Activated CD4-positive, CD25-positive, alpha-beta regulatory T cell treated with anti-CD3 and anti-CD28 coated beads, Interleukin-2, amount 50 U/mL, for 24 hours (primary cell): ENCODE results near the gene CCDC8.
"Not testable (repeated sequence)": the region's sequence is repeated elsewhere in the genome, so short reads cannot be mapped to it uniquely, and the experiment has no call there.

ENCODE experiments used
- ATAC-seq, 2 donors: fragments of 150-1000 bp; cut with Tn5 transposase; one replicate each; pipeline ENCODE4 v1.10.0; 2021; ENCODE audit warnings: mild to moderate bottlenecking in 1 of 2, moderate library complexity in 1 of 2

Gene CCDC8

GRCh38 chr19:46402725-46403124, 10.6 kb downstream of the CCDC8 start:
- no peak for ATAC-seq

GRCh38 chr19:46397801-46398479, 15.4 kb downstream of the CCDC8 start:
- ATAC-seq, result not testable (repeated sequence)

GRCh38 chr19:46394402-46394797, 19.0 kb downstream of the CCDC8 start:
- ATAC-seq, result peak in 1 of 2 donors; percentile 12

DNA sequence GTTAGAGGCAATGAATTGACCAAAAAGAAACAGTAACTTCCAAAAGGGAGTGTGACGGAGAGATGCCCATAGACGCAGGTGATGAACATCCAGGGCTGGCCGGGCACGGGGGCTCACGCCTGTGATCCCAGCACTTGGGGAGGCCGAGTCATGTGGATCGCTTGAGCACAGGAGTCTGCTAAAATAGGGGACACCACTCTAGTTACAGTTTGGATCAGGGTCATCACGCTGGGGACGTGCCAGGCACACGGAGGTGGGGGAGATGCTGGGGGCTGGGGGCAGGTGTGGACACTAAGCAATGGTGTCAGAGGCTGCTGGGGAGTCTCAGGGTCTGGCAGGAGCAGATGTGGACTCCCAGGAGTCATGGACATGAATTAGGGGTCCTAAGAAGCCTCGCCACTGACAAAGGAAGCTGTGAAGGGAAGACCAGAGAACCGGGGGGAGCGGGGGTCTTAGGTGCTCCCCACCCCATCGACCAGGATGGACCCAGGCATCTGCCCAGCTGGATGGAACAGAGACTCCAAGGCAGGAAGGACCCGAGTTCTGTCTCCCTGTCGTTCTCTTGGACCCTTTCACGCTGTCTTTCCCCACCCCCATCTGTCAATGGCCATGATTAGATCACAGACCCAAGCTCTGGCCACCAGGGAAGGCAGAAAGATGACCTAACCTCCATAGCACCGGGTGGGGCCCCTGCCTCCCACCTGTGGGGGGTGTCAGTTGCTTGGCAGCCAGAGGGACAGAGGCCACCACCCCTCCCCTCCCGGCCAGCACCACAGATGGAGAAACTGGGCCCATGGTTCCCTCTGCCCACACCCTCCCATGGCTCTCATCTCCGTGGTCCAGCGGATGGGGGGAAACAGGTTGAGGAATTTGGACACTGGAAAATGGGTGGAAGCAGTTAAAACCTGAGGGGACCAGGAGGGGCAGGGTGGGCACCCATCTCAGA, 19.6 kb downstream of the CCDC8 start:
- ATAC-seq, result peak in 1 of 2 donors; percentile 5

DNA sequence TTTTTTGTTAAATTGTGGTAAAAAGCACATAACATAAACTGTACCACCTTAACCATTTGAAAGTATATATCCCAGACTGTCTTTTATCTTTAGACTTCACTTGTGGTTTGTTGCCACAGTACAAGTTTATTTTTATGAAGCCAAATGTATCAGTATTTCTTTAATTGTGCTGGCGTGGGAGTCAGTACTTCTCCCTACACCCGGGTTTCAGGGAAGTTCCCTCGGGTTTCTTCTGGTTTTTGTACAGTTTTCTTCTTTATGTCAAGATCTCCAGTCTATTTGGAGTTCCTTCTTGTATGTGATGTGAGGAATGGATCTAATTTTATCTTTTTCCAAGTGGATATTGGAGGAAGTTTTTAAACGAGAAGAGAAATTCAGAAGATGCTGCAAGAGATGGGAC, 20.5 kb downstream of the CCDC8 start:
- no peak for ATAC-seq

DNA sequence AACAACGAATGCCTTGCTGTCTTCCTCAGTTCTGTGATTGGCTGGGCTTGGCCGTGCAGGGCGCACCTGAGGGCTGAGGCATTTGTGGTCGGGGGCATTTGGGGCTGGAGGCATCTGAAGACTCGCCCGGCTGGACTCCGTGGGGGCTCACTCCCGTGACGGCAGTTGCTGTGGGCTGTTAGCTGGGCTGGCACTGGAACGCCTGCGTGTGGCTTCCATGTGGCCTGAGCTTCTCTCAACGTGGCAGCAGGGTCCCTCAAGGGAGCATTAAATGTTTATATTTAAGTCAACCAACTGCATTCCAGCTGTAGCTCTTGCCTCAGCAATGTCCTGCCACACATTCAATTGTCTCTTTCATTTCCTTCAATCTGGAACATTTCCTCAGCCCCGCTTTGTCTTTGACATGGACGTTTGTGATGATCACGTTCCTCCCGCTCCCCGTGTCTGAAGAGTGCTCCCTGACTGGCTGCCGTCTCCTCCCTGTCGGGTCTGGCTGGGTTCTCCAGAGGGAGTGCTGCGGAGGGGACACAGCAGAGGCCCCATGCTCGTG, 21.0 kb downstream of the CCDC8 start:
- no peak for ATAC-seq

GRCh38 chr19:46391296-46392251, 21.8 kb downstream of the CCDC8 start:
- no peak for ATAC-seq

DNA sequence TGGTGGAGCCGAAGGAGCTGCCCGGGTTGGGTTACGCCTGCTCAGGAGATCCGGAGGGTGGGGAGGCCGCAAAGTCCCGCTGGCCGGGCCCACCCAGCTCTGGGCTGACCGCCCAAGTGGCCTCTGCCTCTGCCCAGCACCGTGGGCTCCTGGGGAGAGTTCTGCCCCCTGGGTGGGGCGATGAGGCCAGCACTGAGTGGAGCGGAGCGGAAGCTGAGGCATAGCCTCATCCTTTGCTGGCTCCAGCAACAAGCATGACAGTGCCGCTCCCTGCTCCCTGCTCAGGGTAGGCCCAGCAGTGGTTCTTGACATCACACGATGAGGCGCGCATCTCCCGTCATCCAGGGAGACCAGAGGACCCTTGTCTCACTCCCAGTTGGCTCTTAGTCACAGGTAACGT, 22.5 kb downstream of the CCDC8 start:
- no peak for ATAC-seq

DNA sequence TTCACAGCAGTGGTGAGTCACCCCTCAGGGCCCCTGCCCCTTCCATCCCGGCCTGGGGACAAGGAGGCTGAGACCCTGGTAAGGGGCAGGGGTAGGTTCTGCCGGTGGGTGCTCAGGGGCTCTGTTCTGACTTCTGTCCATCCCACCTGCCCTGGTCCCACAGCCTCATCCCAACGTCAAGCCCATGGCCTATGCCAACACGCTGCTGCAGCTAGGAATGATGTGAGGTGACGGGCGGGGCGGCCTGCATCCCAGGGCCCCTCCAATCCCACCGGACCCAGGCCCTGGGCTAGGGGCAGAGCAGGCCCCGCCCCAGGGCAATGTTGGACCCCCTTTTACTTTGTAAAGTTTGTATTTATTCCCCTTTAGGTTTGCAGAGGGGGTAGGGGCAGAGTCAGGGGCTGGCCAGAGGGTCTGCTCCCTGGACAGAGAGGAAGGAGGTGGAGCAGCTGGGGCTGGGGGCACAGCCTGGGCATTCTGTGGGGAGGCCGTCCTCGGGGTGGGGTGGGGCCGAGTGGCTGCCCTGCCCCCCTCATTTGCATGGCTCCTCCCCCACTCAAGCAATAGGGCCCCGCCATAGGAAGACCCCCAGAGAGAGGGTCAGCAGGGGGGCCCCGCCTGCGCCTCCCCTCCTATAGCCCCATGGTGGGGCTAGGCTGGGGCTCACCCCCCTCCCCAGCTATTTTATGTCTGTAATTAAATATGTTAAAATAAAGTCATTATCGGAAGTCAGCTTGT, 23.1 kb downstream of the CCDC8 start:
- no peak for ATAC-seq

GRCh38 chr19:46388311-46389095, 24.9 kb downstream of the CCDC8 start:
- no peak for ATAC-seq

DNA sequence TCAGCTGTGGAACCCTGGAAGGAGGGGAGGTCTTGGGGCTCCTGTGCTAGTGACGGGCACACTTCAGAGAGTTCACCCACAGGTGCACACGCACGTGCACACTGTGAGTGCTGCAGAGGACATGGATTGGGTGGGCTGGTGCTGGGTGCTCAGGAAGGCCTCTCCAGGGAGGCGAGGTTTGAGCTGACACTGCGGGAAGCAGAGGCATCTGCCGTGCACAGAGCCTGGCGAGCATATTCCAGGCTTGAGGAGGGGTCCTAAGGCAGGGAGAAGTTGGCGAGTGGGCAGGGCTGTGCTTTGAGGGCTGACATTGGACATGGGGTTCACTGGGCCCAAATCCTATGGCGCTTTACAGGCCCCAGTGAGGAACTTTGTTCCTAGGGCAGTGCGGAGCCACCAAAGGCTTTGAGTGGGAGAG, 25.6 kb downstream of the CCDC8 start:
- ATAC-seq, result no peak

DNA sequence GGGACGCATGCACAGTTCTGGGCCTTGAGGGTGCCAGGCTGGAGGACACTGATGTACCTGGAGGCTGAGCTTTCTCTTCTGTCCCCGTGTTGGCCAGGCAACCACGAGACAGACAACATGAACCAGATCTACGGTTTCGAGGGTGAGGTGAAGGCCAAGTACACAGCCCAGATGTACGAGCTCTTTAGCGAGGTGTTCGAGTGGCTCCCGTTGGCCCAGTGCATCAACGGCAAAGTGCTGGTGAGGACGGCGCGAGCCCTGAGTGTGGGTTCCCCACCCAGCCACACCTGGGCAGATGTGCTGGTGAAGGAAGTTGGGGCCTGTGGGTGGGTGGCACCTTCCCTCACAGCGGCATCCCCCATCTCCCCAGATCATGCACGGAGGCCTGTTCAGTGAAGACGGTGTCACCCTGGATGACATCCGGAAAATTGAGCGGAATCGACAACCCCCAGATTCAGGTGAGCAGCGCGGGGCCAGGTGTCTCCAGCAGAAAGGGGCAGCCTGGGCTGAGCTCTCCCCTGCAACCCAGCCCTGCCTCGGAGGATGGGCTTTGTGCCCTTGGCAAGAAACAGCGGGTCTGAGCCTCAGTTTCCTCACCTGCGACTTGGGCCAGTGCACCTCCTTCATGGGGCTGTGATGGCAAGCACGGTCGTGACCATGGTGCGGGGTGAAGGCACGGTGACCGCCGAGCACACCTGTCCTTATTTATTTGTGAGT, 26.2 kb downstream of the CCDC8 start:
- no peak for ATAC-seq

DNA sequence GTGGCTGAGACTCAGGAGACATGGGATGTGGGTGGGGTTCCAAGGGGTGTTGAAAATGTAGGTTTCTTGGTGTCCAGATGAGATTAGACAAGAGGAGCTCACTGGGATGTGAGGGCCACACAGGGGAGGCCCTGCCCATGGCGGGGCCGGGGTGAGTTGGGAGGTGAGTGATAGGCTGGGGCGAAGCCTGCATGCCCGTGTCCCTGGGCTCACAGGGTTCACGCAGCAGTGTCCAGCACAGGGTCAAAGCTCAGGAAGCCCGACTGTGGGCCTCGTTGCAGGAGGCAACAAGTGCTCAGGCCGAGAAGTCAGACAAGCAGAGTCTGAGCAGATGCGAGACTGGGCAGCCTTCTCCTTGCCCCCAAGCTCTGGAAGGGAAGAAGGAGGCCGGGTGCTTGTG, 27.2 kb downstream of the CCDC8 start:
- no peak for ATAC-seq

GRCh38 chr19:46385636-46386035, 27.7 kb downstream of the CCDC8 start:
- no peak for ATAC-seq

- ATAC-seq, result no peak
Observed at GRCh38 chr19:46384396-46384795, 29.0 kb downstream of the CCDC8 start.

GRCh38 chr19:46383846-46384245, 29.5 kb downstream of the CCDC8 start:
- ATAC-seq, result no peak

DNA sequence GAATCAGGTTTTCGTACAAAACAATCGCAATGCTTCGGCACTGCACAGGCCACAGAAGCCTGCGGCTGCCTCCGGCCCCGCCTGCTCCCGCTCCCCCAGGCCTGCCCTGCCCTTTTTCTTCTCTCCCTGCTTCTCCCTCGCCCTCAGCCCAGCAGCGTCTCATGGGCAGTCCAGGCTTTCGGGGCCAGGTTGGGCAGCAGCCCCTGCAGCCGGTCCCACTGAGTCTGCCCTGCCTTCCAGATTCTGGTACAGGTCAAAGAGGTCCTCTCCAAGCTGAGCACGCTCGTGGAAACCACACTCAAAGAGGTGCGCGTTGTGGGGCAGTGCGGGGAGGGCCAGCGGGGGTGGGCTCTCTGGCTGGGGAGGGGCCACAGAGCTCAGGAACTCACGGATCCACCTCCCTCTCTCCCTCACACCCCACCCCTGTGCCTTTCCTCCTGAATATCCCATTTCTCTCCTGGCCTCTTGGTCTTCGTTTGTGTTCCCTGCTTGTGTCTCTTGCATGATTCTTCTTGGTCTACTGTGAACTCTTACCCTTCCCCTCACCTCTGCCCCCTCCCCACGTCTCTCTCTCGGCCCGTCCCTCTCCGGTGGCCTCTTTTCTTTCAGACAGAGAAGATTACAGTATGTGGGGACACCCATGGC, 30.1 kb downstream of the CCDC8 start:
- no peak for ATAC-seq

DNA sequence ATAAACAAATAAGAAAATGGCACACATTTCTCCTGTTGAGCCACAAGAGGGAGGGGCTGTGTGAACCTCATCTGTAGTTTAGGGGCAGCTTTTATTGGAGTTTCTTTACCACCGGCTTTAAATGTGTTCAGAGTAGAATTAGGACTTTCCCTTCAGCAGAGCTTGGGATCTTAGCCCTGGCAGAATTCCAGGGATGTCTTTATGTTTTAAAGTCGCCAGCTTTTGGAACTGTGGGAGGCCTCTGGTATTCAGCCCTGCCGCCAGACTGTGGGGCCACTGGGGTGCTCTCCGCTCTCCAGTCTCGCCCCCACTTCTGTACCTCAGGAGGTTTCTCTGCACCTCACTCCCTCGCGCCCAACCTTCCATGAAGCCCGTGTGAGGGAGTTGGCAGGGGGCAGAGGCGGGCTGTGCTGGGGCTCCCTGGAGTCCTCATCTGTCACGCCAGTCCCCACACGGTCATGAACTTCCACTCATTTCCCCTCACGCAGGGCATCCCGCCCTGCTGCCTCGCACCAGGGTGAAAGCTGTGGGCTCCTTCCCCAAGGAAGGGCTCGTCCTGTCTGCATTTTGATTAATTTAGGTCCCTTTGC, 31.5 kb downstream of the CCDC8 start:
- no peak for ATAC-seq

DNA sequence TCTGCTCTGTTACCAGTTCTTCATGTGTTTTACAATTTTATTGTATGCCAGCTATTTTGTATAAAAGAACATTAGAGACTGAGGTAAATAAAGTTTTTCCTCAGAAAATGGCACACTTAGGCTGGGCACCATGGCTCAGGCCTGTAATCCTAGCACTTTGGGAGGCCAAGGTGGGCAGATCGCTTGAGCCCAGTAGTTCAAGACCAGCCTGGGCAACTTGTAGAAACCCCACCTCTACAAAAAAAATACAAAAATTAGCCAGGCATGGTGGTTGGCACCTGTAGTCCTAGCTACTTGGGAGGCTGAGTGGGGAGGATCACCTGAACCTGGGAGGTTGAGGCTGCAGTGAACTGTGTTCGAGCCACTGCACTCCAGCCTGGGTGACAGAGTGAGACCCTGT, 32.0 kb downstream of the CCDC8 start:
- ATAC-seq, result no peak
